GM23248 (cell line): ENCODE data around the gene SEC14L5. TPM values are rescaled to one million over a fixed set of nuclear protein-coding genes. Genes with fewer than 3 reads are reported as not detected.

Experiments used
- DNase-seq: peaks from one replicate; pipeline ENCODE4 v3.0.0-alpha.2; 2015
- H2AFZ ChIP-seq: fragments of 200-600 bp; sonication (generic); 2 replicates; pipeline ENCODE4 v1.6.1; 2016; ENCODE audit warnings: antibody characterized with exemption
- H3F3A ChIP-seq: fragments of 200-600 bp; sonication (generic); 2 replicates; pipeline ENCODE4 v1.6.1; 2016; ENCODE audit warnings: mild to moderate bottlenecking, antibody characterized with exemption, mixed run types; ENCODE audit not compliant: insufficient read depth
- H3K27ac ChIP-seq: fragments of 200-600 bp; sonication (generic); 2 replicates; pipeline ENCODE4 v1.5.1; 2016; ENCODE audit warnings: mild to moderate bottlenecking
- H3K27me3 ChIP-seq: fragments of 200-600 bp; sonication (generic); replicated peaks from 2 replicates; pipeline ENCODE4 v1.6.1; 2016; ENCODE audit warnings: mild to moderate bottlenecking; ENCODE audit not compliant: insufficient read depth
- H3K36me3 ChIP-seq: fragments of 200-600 bp; sonication (generic); 2 replicates; pipeline ENCODE4 v1.6.1; 2016; ENCODE audit warnings: low read depth, mild to moderate bottlenecking
- H3K4me1 ChIP-seq: fragments of 200-600 bp; sonication (generic); 2 replicates; pipeline ENCODE4 v1.6.1; 2016; ENCODE audit warnings: mild to moderate bottlenecking; ENCODE audit not compliant: insufficient read depth
- H3K4me2 ChIP-seq: fragments of 200-600 bp; sonication (generic); one replicate; pipeline ENCODE4 v1.6.1; 2016; ENCODE audit warnings: mild to moderate bottlenecking; ENCODE audit not compliant: unreplicated experiment
- H3K4me3 ChIP-seq: fragments of 200-600 bp; sonication (generic); 2 replicates; pipeline ENCODE4 v1.5.1; 2016; ENCODE audit warnings: mild to moderate bottlenecking
- H3K79me2 ChIP-seq: fragments of 200-600 bp; sonication (generic); 2 replicates; pipeline ENCODE4 v1.6.1; 2016; ENCODE audit warnings: mild to moderate bottlenecking; ENCODE audit not compliant: insufficient read depth
- H3K9ac ChIP-seq: fragments of 200-600 bp; sonication (generic); 2 replicates; pipeline ENCODE4 v1.6.1; 2016; ENCODE audit warnings: mild to moderate bottlenecking
- H3K9me2 ChIP-seq: fragments of 200-600 bp; sonication (generic); 2 replicates; pipeline ENCODE4 v1.6.1; 2016; ENCODE audit warnings: mixed run types, mild to moderate bottlenecking, moderate library complexity; ENCODE audit not compliant: insufficient read depth
- H3K9me3 ChIP-seq: fragments of 200-600 bp; sonication (generic); one replicate; pipeline ENCODE4 v1.6.1; 2017; ENCODE audit warnings: low read depth
- H4K20me1 ChIP-seq: fragments of 200-600 bp; sonication (generic); 2 replicates; pipeline ENCODE4 v1.6.0; 2016; ENCODE audit not compliant: insufficient read depth
- EZH2 ChIP-seq: fragments of 200-600 bp; sonication (generic); IDR thresholded peaks from 2 replicates; pipeline ENCODE4 v1.6.1; 2018; ENCODE audit warnings: antibody characterized with exemption, mild to moderate bottlenecking; ENCODE audit not compliant: insufficient read depth, poor library complexity, severe bottlenecking
- EZH2phosphoT487 ChIP-seq: fragments of 200-600 bp; sonication (generic); IDR thresholded peaks from 2 replicates; pipeline ENCODE4 v1.6.1; 2018; ENCODE audit warnings: antibody characterized with exemption, moderate library complexity, mild to moderate bottlenecking, low read depth; ENCODE audit not compliant: insufficient read depth
- WGBS, 2 experiments: methylation state at CpG; one replicate each; pipeline ENCODE4 v1.1.6; 2015 to 2017; ENCODE audit warnings: low lambda C conversion rate in 2 of 2, low coverage in 1 of 2; ENCODE audit errors: missing lambda C conversion rate in 2 of 2; 5-methylcytosine and 5-hydroxymethylcytosine counted together
- in situ Hi-C: fragments of 300-500 bp; cut with MboI; formaldehyde crosslinking; loops from 2 replicates; pipeline ENCODE4 v1.15.0; 2020
- polyA plus RNA-seq: library from polyadenylated mRNA; unstranded; fragments of >200 nt; fragmentation: Nextera tagmentation; extraction: Ambion mirVana; gene quantifications from 2 replicates; pipeline ENCODE4 v1.2.1, GENCODE V29; 2016
- total RNA-seq: library from RNA; depleted of rRNA; stranded (reverse); fragments of >200 nt; shearing (Covaris generic); gene quantifications from 2 replicates; pipeline ENCODE4 v1.2.3, GENCODE V29; 2014

The SEC14L5 gene
- total and polyA plus RNA-seq, 2 experiments from 2014 or later: not detected

DNA sequence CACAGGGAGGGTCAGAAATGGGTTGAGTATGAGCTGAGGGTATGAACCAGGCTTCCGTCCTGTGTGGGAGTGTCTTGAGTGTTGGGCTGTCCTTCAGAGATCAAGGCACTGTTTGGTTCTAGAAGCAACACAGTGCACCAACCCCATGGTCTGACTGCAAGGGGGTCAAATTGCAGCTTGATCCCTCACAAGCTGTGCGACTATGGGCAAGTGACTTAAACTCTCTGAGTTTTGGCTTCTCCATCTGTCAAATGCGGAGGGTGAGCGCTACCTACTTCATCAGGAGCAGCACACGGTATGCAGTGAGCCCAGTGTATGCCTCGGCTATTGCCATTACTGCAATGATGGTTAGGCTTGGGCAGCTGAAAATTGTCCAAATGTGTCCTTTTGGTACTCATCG is 21.0 kb downstream of the SEC14L5 start:
- 78 to 81% methylated on average over 7 of the region's 7 CpGs for WGBS, 2 experiments
- no peak overlapping the region for H3K4me2 ChIP-seq
- no peak overlapping the region for H2AFZ ChIP-seq
- H3F3A ChIP-seq: no peaks in the 10 kb centered on the region
- H4K20me1 ChIP-seq: no peaks in the 10 kb centered on the region
- in situ Hi-C loops: no loop called here
- H3K79me2 ChIP-seq: no peaks in the 10 kb centered on the region
- no peak overlapping the region for H3K27ac ChIP-seq
- no peaks in the 10 kb centered on the region for H3K9me3 ChIP-seq
- TF ChIP-seq EZH2phosphoT487: no peak
- no peak for TF ChIP-seq EZH2
- no peaks in the 10 kb centered on the region for H3K36me3 ChIP-seq
- DNase-seq: no peak
- H3K4me1 ChIP-seq: no peaks in the 10 kb centered on the region
- no peak overlapping the region for H3K4me3 ChIP-seq
- H3K27me3 ChIP-seq: no peaks in the 10 kb centered on the region
- no peak overlapping the region for H3K9ac ChIP-seq
- H3K9me2 ChIP-seq: no peaks in the 10 kb centered on the region

DNA sequence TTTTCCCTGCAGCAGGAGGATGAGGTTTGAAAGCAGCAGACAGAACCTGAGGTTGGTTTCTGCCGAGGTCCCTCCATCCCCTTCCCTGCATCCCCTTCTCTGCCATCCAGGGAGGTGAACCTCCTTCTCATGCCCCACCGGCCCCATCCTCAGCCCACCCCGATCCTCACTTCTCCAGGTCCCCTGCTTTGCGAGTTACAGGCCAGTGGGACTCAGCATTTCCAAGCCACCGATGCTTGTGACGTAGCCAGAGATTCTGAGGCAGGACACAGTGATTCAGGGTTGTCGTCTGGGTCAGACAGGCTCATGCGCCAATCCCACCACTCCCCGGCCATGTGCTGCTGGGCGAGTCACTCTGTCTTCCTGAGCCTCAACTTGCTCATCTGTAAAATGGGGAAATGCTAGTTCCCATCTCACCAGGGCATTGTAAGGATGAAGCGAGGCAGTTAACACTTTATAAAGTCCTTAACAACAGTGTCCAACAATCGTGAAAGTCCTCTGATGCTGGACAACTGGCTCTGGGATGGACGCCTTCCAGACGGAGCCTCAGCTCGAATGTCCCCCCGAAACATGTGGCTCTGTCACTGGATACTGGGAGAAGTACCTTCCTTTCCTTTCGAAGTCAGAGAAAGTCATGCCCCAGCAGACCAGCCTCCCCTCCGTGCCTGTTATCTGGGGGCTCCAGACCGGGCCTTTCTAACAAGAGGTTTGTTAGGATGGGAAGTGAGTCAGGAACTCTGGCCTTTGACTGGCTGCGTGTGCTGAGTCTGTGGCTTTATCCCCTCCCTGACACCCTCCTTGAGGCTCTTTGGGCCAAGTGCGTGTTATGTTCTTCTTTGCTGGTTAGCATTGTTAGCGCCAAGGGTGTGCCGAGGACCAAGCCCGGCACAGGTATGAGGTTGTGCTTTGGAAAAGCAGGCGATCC is 21.9 kb downstream of the SEC14L5 start:
- in situ Hi-C loops: no loop called here
- Histone ChIP-seq H2AFZ (no peak overlapping the region), H4K20me1 (no peaks in the 10 kb centered on the region), H3K4me1 (no peaks in the 10 kb centered on the region), H3K9ac (no peak overlapping the region), H3K4me2 (no peak overlapping the region), H3K27me3 (no peaks in the 10 kb centered on the region), H3K36me3 (no peaks in the 10 kb centered on the region), H3K4me3 (no peak overlapping the region), H3K9me3 (no peaks in the 10 kb centered on the region), H3K9me2 (no peaks in the 10 kb centered on the region), H3K79me2 (no peaks in the 10 kb centered on the region), H3F3A (no peaks in the 10 kb centered on the region), H3K27ac (no peak overlapping the region)
- TF ChIP-seq EZH2phosphoT487 (no peak), EZH2 (no peak)
- no peak for DNase-seq
- WGBS, 2 experiments: 73 to 78% methylated on average over 25 of the region's 25 CpGs

GRCh38 chr16:4980691-4981090 is 22.6 kb downstream of the SEC14L5 start:
- Histone ChIP-seq H3K9ac (no peak overlapping the region), H3K36me3 (no peaks in the 10 kb centered on the region), H3K27ac (no peak overlapping the region), H4K20me1 (no peaks in the 10 kb centered on the region), H3K4me3 (no peak overlapping the region), H3F3A (no peaks in the 10 kb centered on the region), H3K27me3 (no peaks in the 10 kb centered on the region), H3K9me3 (no peaks in the 10 kb centered on the region), H3K4me2 (no peak overlapping the region), H3K9me2 (no peaks in the 10 kb centered on the region), H3K4me1 (no peaks in the 10 kb centered on the region), H3K79me2 (no peaks in the 10 kb centered on the region), H2AFZ (no peak overlapping the region)
- WGBS, 2 experiments: 54 to 60% methylated on average over 10 of the region's 10 CpGs
- no peak for DNase-seq
- TF ChIP-seq EZH2: no peak
- TF ChIP-seq EZH2phosphoT487: no peak
- in situ Hi-C loops: no loop called here

- no peak overlapping the region for H3K4me3 ChIP-seq
- no peaks in the 10 kb centered on the region for H3F3A ChIP-seq
- no peaks in the 10 kb centered on the region for H4K20me1 ChIP-seq
- in situ Hi-C loops: no loop called here
- H3K9me2 ChIP-seq: no peaks in the 10 kb centered on the region
- no peaks in the 10 kb centered on the region for H3K4me1 ChIP-seq
- H3K9ac ChIP-seq: no peak overlapping the region
- H3K36me3 ChIP-seq: no peaks in the 10 kb centered on the region
- WGBS, 2 experiments: 58 to 60% methylated on average over 7 of the region's 7 CpGs
- H2AFZ ChIP-seq: no peak overlapping the region
- H3K4me2 ChIP-seq: no peak overlapping the region
- no peak for TF ChIP-seq EZH2phosphoT487
- TF ChIP-seq EZH2: no peak
- H3K79me2 ChIP-seq: no peaks in the 10 kb centered on the region
- H3K27ac ChIP-seq: no peak overlapping the region
- DNase-seq: no peak
- no peaks in the 10 kb centered on the region for H3K9me3 ChIP-seq
- no peaks in the 10 kb centered on the region for H3K27me3 ChIP-seq
Measured at GRCh38 chr16:4981473-4981872, 23.3 kb downstream of the SEC14L5 start.
